Activated naive CD4-positive, alpha-beta T cell treated with anti-CD3 and anti-CD28 coated beads, Interleukin-2, amount 10 ng/mL, durations not matched to agents 7 days and 5 days (primary cell): ENCODE data around the gene MAP2K6.

Experiments
- CTCF ChIA-PET: fragments of 350-600 bp; sonication (Branson Sonifier 250); formaldehyde crosslinking; loops from one replicate; lab custom pipeline; 2021; ENCODE audit warnings: antibody characterized with exemption; lab: Charles Lee
- DNase-seq: peaks from one replicate; pipeline ENCODE4 v3.0.0-alpha.2; 2020
- H3K27ac Mint-ChIP-seq: one replicate; pipeline ENCODE4 v1.8.0; 2021; ENCODE audit warnings: mild to moderate bottlenecking, moderate library complexity, mixed read lengths
- H3K27me3 Mint-ChIP-seq: one replicate; pipeline ENCODE4 v1.8.0; 2021; ENCODE audit warnings: mild to moderate bottlenecking, mixed read lengths
- H3K36me3 Mint-ChIP-seq: one replicate; pipeline ENCODE4 v1.8.0; 2021; ENCODE audit warnings: mixed read lengths
- H3K4me1 Mint-ChIP-seq: one replicate; pipeline ENCODE4 v1.8.0; 2021; ENCODE audit warnings: mixed read lengths
- H3K4me3 Mint-ChIP-seq: one replicate; pipeline ENCODE4 v1.8.0; 2021; ENCODE audit warnings: mild to moderate bottlenecking, moderate library complexity, mixed read lengths
- H3K9me3 Mint-ChIP-seq: one replicate; pipeline ENCODE4 v1.8.0; 2021; ENCODE audit warnings: mixed read lengths

MAP2K6 gene

GRCh38 chr17:69412251-69412671, 2.2 kb upstream of the MAP2K6 start:
- H3K36me3 Mint-ChIP-seq, result no peaks in the 10 kb centered on the region
- H3K4me3 Mint-ChIP-seq, result no peak overlapping the region
- H3K9me3 Mint-ChIP-seq, result no peaks in the 10 kb centered on the region
- H3K27me3 Mint-ChIP-seq, result no peaks in the 10 kb centered on the region
- H3K27ac Mint-ChIP-seq, result no peak overlapping the region
- H3K4me1 Mint-ChIP-seq, result no peaks in the 10 kb centered on the region
- DNase-seq, result no peak
- CTCF ChIA-PET, result interaction anchor here (0.7 to 1.9 kb wide), 3 partner anchors 15 to 111 kb away, joined by 3 to 5 read pairs (median 3); no protein-coding TSS in a partner anchor

GRCh38 chr17:69415431-69415830, 934 bp downstream of the MAP2K6 start:
- H3K4me3 Mint-ChIP-seq, result no peak overlapping the region
- H3K27ac Mint-ChIP-seq, result no peak overlapping the region
- H3K4me1 Mint-ChIP-seq, result peaks cover 7% of the 10 kb centered on the region
- H3K9me3 Mint-ChIP-seq, result no peaks in the 10 kb centered on the region
- CTCF ChIA-PET, result interaction anchor here (1.0 to 1.8 kb wide), 3 partner anchors 9 to 20 kb away, joined by 3 to 5 read pairs (median 3); no protein-coding TSS in a partner anchor
- no peaks in the 10 kb centered on the region for H3K27me3 Mint-ChIP-seq
- DNase-seq, result no peak
- H3K36me3 Mint-ChIP-seq, result peaks cover 3% of the 10 kb centered on the region

- no peak for DNase-seq
- CTCF ChIA-PET, result no interaction called here
- no peaks in the 10 kb centered on the region for H3K27me3 Mint-ChIP-seq
- peaks cover 16% of the 10 kb centered on the region for H3K4me1 Mint-ChIP-seq
- no peaks in the 10 kb centered on the region for H3K9me3 Mint-ChIP-seq
- H3K27ac Mint-ChIP-seq, result no peak overlapping the region
- no peak overlapping the region for H3K4me3 Mint-ChIP-seq
- H3K36me3 Mint-ChIP-seq, result peaks cover 8% of the 10 kb centered on the region
Observed at GRCh38 chr17:69417545-69418483, 3.3 kb downstream of the MAP2K6 start.

- peaks cover 2% of the 10 kb centered on the region for H3K9me3 Mint-ChIP-seq
- H3K36me3 Mint-ChIP-seq, result peaks cover 11% of the 10 kb centered on the region
- H3K27me3 Mint-ChIP-seq, result no peaks in the 10 kb centered on the region
- peaks cover 23% of the 10 kb centered on the region for H3K4me1 Mint-ChIP-seq
- H3K4me3 Mint-ChIP-seq, result no peak overlapping the region
- no peak for DNase-seq
- no peak overlapping the region for H3K27ac Mint-ChIP-seq
- CTCF ChIA-PET, result no interaction called here
Observed at GRCh38 chr17:69418535-69418934, 4.0 kb downstream of the MAP2K6 start.

- peak; percentile 26 for DNase-seq
- Mint-ChIP-seq H3K27ac (peak overlapping the region; percentile 24), H3K4me1 (peaks cover 36% of the 10 kb centered on the region), H3K9me3 (peaks cover 2% of the 10 kb centered on the region), H3K36me3 (peaks cover 10% of the 10 kb centered on the region), H3K4me3 (no peak overlapping the region), H3K27me3 (no peaks in the 10 kb centered on the region)
- CTCF ChIA-PET, result interaction anchor here (0.8 kb wide), 1 partner anchor 26 kb away, joined by 3 read pairs; no protein-coding TSS in a partner anchor
Observed at GRCh38 chr17:69423450-69423849, 9.0 kb downstream of the MAP2K6 start.

GRCh38 chr17:69424287-69425041, 10.0 kb downstream of the MAP2K6 start:
- CTCF ChIA-PET, result interaction anchor here (1.1 to 1.3 kb wide), 2 partner anchors 9 to 13 kb away, joined by 3 read pairs; no protein-coding TSS in a partner anchor
- Mint-ChIP-seq H3K27ac (no peak overlapping the region), H3K9me3 (peaks cover 2% of the 10 kb centered on the region), H3K27me3 (no peaks in the 10 kb centered on the region), H3K36me3 (peaks cover 10% of the 10 kb centered on the region), H3K4me3 (no peak overlapping the region), H3K4me1 (peaks cover 40% of the 10 kb centered on the region)
- no peak for DNase-seq

- CTCF ChIA-PET, result no interaction called here
- Mint-ChIP-seq H3K27me3 (no peaks in the 10 kb centered on the region), H3K27ac (no peak overlapping the region)
Observed at GRCh38 chr17:69425978-69426377, 11.5 kb downstream of the MAP2K6 start.

GRCh38 chr17:69427486-69428197, 13.1 kb downstream of the MAP2K6 start:
- CTCF ChIA-PET, result no interaction called here
- no peak overlapping the region for H3K4me3 Mint-ChIP-seq

More at GRCh38 chr17:69425978-69426377, 11.5 kb downstream of the MAP2K6 start:
- Mint-ChIP-seq H3K4me1 (peaks cover 48% of the 10 kb centered on the region), H3K9me3 (peaks cover 2% of the 10 kb centered on the region), H3K36me3 (peaks cover 12% of the 10 kb centered on the region), H3K4me3 (no peak overlapping the region)
- no peak for DNase-seq

GRCh38 chr17:69428252-69428980, 13.9 kb downstream of the MAP2K6 start:
- Mint-ChIP-seq H3K27me3 (no peaks in the 10 kb centered on the region), H3K36me3 (peaks cover 9% of the 10 kb centered on the region), H3K4me1 (peaks cover 36% of the 10 kb centered on the region), H3K4me3 (no peak overlapping the region), H3K9me3 (peaks cover under 1% of the 10 kb centered on the region), H3K27ac (no peak overlapping the region)
- CTCF ChIA-PET, result no interaction called here
- DNase-seq, result no peak

More at GRCh38 chr17:69427486-69428197, 13.1 kb downstream of the MAP2K6 start:
- Mint-ChIP-seq H3K27ac (no peak overlapping the region), H3K27me3 (no peaks in the 10 kb centered on the region), H3K9me3 (peaks cover 2% of the 10 kb centered on the region), H3K4me1 (peaks cover 44% of the 10 kb centered on the region), H3K36me3 (peaks cover 12% of the 10 kb centered on the region)
- no peak for DNase-seq

- CTCF ChIA-PET, result interaction anchor here (1.3 to 1.6 kb wide), 2 partner anchors 10 to 36 kb away, joined by 4 to 5 read pairs; no protein-coding TSS in a partner anchor
- Mint-ChIP-seq H3K4me3 (no peak overlapping the region), H3K9me3 (no peaks in the 10 kb centered on the region), H3K36me3 (peaks cover 6% of the 10 kb centered on the region), H3K27ac (peak overlapping the region; percentile 45), H3K27me3 (no peaks in the 10 kb centered on the region), H3K4me1 (peaks cover 20% of the 10 kb centered on the region)
- DNase-seq, result no peak
Observed at GRCh38 chr17:69430488-69430887, 16.0 kb downstream of the MAP2K6 start.

GRCh38 chr17:69431835-69432234, 17.3 kb downstream of the MAP2K6 start:
- no peak for DNase-seq
- Mint-ChIP-seq H3K36me3 (peaks cover 6% of the 10 kb centered on the region), H3K27ac (no peak overlapping the region), H3K9me3 (no peaks in the 10 kb centered on the region), H3K4me3 (no peak overlapping the region), H3K4me1 (peaks cover 20% of the 10 kb centered on the region), H3K27me3 (no peaks in the 10 kb centered on the region)
- CTCF ChIA-PET, result no interaction called here

GRCh38 chr17:69433093-69433492, 18.6 kb downstream of the MAP2K6 start:
- H3K27ac Mint-ChIP-seq, result no peak overlapping the region
- no peak for DNase-seq
- CTCF ChIA-PET, result interaction anchor here (0.6 kb wide), 1 partner anchor 59 kb away, joined by 3 read pairs; no protein-coding TSS in a partner anchor
- H3K9me3 Mint-ChIP-seq, result no peaks in the 10 kb centered on the region
- H3K36me3 Mint-ChIP-seq, result peaks cover 6% of the 10 kb centered on the region
- H3K4me1 Mint-ChIP-seq, result peaks cover 19% of the 10 kb centered on the region
- no peaks in the 10 kb centered on the region for H3K27me3 Mint-ChIP-seq
- H3K4me3 Mint-ChIP-seq, result no peak overlapping the region

GRCh38 chr17:69434164-69434579, 19.7 kb downstream of the MAP2K6 start:
- CTCF ChIA-PET, result interaction anchor here (1.2 kb wide), 1 partner anchor 90 kb away, joined by 3 read pairs; no protein-coding TSS in a partner anchor
- no peak overlapping the region for H3K4me3 Mint-ChIP-seq
- H3K4me1 Mint-ChIP-seq, result peaks cover 17% of the 10 kb centered on the region
- no peak for DNase-seq
- H3K36me3 Mint-ChIP-seq, result peaks cover 6% of the 10 kb centered on the region
- no peak overlapping the region for H3K27ac Mint-ChIP-seq
- no peaks in the 10 kb centered on the region for H3K27me3 Mint-ChIP-seq
- peaks cover 1% of the 10 kb centered on the region for H3K9me3 Mint-ChIP-seq
